Measurements from ENCODE around the gene CSTPP1.

DNA sequence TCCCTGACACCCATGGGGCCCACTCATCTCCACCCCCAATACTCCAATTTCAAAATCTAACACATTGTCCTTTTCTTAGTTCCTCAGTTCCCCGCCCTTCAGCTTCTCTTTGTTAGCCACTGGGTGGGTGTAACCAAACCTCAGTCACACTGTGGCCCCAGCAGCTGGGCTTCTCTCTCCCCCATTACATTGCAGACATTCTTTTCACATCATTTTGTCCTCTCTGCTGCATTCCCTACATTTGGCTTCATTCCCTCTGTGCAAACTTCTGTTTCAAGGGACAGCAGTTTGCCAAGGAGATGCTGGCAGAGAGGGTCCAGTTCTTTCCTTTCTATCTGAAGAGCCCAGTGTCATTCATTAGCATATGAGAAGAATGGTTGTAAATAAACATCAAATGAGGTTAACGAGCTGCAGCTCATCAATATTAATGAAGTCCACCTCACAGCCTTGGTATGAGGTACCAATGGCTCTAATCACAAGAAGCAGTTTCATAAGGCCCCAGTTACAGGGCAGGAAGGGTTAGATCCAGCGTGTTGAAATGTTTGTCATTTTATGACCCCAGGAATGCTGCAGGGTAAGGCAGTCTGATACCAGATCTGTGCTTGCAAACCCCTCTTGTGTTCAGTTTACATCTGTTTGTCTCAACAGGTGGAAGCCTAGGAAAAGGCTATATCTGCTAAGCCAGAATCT lies 167.8 kb downstream of the CSTPP1 start:
- TF ChIP-seq, protein P1, sequence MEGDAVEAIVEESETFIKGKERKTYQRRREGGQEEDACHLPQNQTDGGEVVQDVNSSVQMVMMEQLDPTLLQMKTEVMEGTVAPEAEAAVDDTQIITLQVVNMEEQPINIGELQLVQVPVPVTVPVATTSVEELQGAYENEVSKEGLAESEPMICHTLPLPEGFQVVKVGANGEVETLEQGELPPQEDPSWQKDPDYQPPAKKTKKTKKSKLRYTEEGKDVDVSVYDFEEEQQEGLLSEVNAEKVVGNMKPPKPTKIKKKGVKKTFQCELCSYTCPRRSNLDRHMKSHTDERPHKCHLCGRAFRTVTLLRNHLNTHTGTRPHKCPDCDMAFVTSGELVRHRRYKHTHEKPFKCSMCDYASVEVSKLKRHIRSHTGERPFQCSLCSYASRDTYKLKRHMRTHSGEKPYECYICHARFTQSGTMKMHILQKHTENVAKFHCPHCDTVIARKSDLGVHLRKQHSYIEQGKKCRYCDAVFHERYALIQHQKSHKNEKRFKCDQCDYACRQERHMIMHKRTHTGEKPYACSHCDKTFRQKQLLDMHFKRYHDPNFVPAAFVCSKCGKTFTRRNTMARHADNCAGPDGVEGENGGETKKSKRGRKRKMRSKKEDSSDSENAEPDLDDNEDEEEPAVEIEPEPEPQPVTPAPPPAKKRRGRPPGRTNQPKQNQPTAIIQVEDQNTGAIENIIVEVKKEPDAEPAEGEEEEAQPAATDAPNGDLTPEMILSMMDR (conservative IDR thresholded peaks at IDR 0.05), result no peak
- no peak for TF ChIP-seq EZH2 (IDR thresholded peaks at IDR 0.05; ENCODE audit: low read depth)
